ENCODE measurements around the gene SERGEF. TPM values are rescaled to one million over a fixed set of nuclear protein-coding genes. Genes with fewer than 3 reads are reported as not detected.

The SERGEF gene
- total RNA-seq, 1 experiment from 2014 or later, result 31.4 TPM

GRCh38 chr11:17894929-17895658 is 117.8 kb downstream of the SERGEF start:
- Histone ChIP-seq H3K27me3 (ENCODE audit: insufficient read depth, low read length) (no peaks in the 10 kb centered on the region), H2BK120ac (ENCODE audit: low read depth, low read length, poor library complexity, severe bottlenecking) (no peak overlapping the region), H3K14ac (ENCODE audit: insufficient read depth, low read length) (no peak overlapping the region), H2BK20ac (ENCODE audit: low read depth, low read length, poor library complexity, severe bottlenecking) (no peak overlapping the region), H3K4me2 (ENCODE audit: insufficient read depth, insufficient read length, low read length) (no peak overlapping the region), H3K9ac (ENCODE audit: extremely low read depth, insufficient read length, low read length) (no peak overlapping the region), H2BK5ac (ENCODE audit: insufficient read length, low read length) (no peak overlapping the region), H3K23me2 (ENCODE audit: insufficient read length, low read depth, low read length, poor library complexity, severe bottlenecking) (no peaks in the 10 kb centered on the region), H2BK15ac (ENCODE audit: low read depth, low read length) (no peak overlapping the region), H4K8ac (replicated peaks; ENCODE audit: insufficient read length, low read depth, low read length) (no peak overlapping the region), H2BK12ac (ENCODE audit: insufficient read length, low read depth, low read length) (no peak overlapping the region), H2AK5ac (ENCODE audit: insufficient read length, low read length) (no peak overlapping the region), H3K56ac (ENCODE audit: insufficient read length, low read depth, low read length) (no peak overlapping the region), H3K23ac (ENCODE audit: insufficient read length, low read depth, low read length) (no peak overlapping the region), H3K4me1 (ENCODE audit: insufficient read depth, low read length) (no peaks in the 10 kb centered on the region), H3K79me2 (ENCODE audit: insufficient read depth, low read length) (no peaks in the 10 kb centered on the region), H3K9me3 (ENCODE audit: control insufficient read depth, low read depth, low read length) (no peaks in the 10 kb centered on the region), H4K5ac (ENCODE audit: insufficient read length, low read depth, low read length) (no peak overlapping the region), H2AFZ (ENCODE audit: low read length) (no peak overlapping the region), H3K27ac (ENCODE audit: insufficient read length, low read depth, low read length) (no peak overlapping the region), H4K91ac (ENCODE audit: insufficient read length, low read depth, low read length) (no peak overlapping the region), H3K79me1 (ENCODE audit: insufficient read depth, low read depth, low read length, poor library complexity, severe bottlenecking) (no peaks in the 10 kb centered on the region), H3K4ac (ENCODE audit: low read depth, low read length) (no peak overlapping the region), H3T11ph (ENCODE audit: low read length) (no peak overlapping the region), H3K18ac (ENCODE audit: insufficient read length, low read depth, low read length) (no peak overlapping the region), H4K20me1 (ENCODE audit: control insufficient read depth, insufficient read depth, insufficient read length) (no peaks in the 10 kb centered on the region)
- Mint-ChIP-seq H3K9me3 (no peaks in the 10 kb centered on the region), H3K36me3 (ENCODE audit: insufficient read depth in 1 of 3, low read depth in 3 of 3) (no peaks in the 10 kb centered on the region), H3K27ac (no peak overlapping the region; a peak in 3 of 7 replicates), H3K4me3 (no peak overlapping the region), H3K27me3 (ENCODE audit: low read depth) (no peaks in the 10 kb centered on the region), H3K4me1 (peaks cover 5 to 6% of the 10 kb centered on the region in 2 experiments)
- TF ChIP-seq CTCF (conservative IDR thresholded peaks at IDR 0.05), result no peak
- no peak for DNase-seq
- no CpG with 5 or more reads among the region's 5 CpGs for WGBS (ENCODE audit: extremely low coverage, insufficient read length, low lambda C conversion rate)
